SK-N-SH (cell line): ENCODE measurements around the gene SORBS1. TPM values are rescaled to one million over a fixed set of nuclear protein-coding genes. Genes with fewer than 3 reads are reported as not detected.

Experiments
- CTCF ChIA-PET: fragments of 300-600, 350-600 bp; formaldehyde crosslinking; extraction: SDS; loops from one replicate; lab custom pipeline; 2021; lab: Yijun Ruan, JAX
- POLR2A ChIA-PET: fragments of 350-600 bp; sonication (Branson Sonifier 250); formaldehyde crosslinking; extraction: SDS; loops from one replicate; lab custom pipeline; 2020; ENCODE audit warnings: antibody characterized with exemption, inconsistent platforms; lab: Yijun Ruan, JAX
- DNase-seq: peaks from one replicate; pipeline ENCODE4 v3.0.0; 2012
- H2AFZ ChIP-seq: fragments of 200-600 bp; sonication (generic); 2 replicates; pipeline ENCODE4 v1.8.1; 2016; ENCODE audit warnings: antibody characterized with exemption, mild to moderate bottlenecking, low read depth
- H3F3A ChIP-seq: fragments of 200-600 bp; sonication (generic); replicated peaks from 2 replicates; pipeline ENCODE3; 2016; ENCODE audit warnings: antibody characterized with exemption, mild to moderate bottlenecking; ENCODE audit not compliant: insufficient read depth
- H3K27ac ChIP-seq, 2 experiments: fragments of 200-500 bp in 1 of 2; fragments of 200-600 bp in 1 of 2; sonication (Bioruptor generic) in 1 of 2; sonication (generic), shearing (Covaris generic) in 1 of 2; 2 replicates each; pipeline versions ENCODE4 v1.5.1 to v1.6.1; 2014 to 2016; ENCODE audit warnings: low read depth in 2 of 2, inconsistent platforms in 1 of 2, low read length in 1 of 2, mild to moderate bottlenecking in 1 of 2, mixed read lengths in 1 of 2
- H3K27me3 ChIP-seq: fragments of 200-600 bp; sonication (generic), shearing (Covaris generic); 2 replicates; pipeline ENCODE4 v1.6.1; 2016; ENCODE audit warnings: mixed run types; ENCODE audit not compliant: insufficient read depth
- H3K36me3 ChIP-seq, 2 experiments: fragments of 200-500 bp in 1 of 2; fragments of 200-600 bp in 1 of 2; sonication (Bioruptor generic) in 1 of 2; sonication (generic) in 1 of 2; replicated peaks in 1 of 2; 2 replicates each; pipeline versions ENCODE3 to v1.5.1; 2014 to 2016; ENCODE audit warnings: low read length in 1 of 2, mild to moderate bottlenecking in 1 of 2; ENCODE audit not compliant: insufficient read depth in 2 of 2, control insufficient read depth in 1 of 2
- H3K4me1 ChIP-seq, 2 experiments: fragments of 200-500 bp in 1 of 2; fragments of 200-600 bp in 1 of 2; sonication (Bioruptor generic) in 1 of 2; sonication (generic), shearing (Covaris generic) in 1 of 2; 2 replicates each; pipeline versions ENCODE4 v1.5.1 to v1.6.1; 2014 to 2016; ENCODE audit warnings: low read depth in 1 of 2, low read length in 1 of 2, mixed run types in 1 of 2; ENCODE audit not compliant: insufficient read depth in 2 of 2, control insufficient read depth in 1 of 2
- H3K4me2 ChIP-seq: fragments of 200-600 bp; sonication (generic), shearing (Covaris generic); 2 replicates; pipeline ENCODE4 v1.6.1; 2017; ENCODE audit warnings: mixed run types
- H3K4me3 ChIP-seq, 2 experiments: fragments of 200-500 bp in 1 of 2; fragments of 200-600 bp in 1 of 2; sonication (Bioruptor generic) in 1 of 2; sonication (generic), shearing (Covaris generic) in 1 of 2; 2 replicates each; pipeline versions ENCODE4 v1.5.1 to v1.8.1; 2014 to 2016; ENCODE audit warnings: low read depth in 2 of 2, inconsistent platforms in 1 of 2, low read length in 1 of 2, mild to moderate bottlenecking in 1 of 2, mixed read lengths in 1 of 2, moderate library complexity in 1 of 2
- H3K79me2 ChIP-seq: fragments of 200-600 bp; sonication (generic); 2 replicates; pipeline ENCODE4 v1.8.1; 2017; ENCODE audit warnings: mild to moderate bottlenecking; ENCODE audit not compliant: insufficient read depth
- H3K9ac ChIP-seq: fragments of 200-600 bp; sonication (generic); 2 replicates; pipeline ENCODE4 v1.6.1; 2017; ENCODE audit warnings: mixed run types
- H3K9me2 ChIP-seq: fragments of 200-600 bp; sonication (generic); 2 replicates; pipeline ENCODE4 v1.6.1; 2017; ENCODE audit warnings: mixed run types
- H3K9me3 ChIP-seq: fragments of 200-600 bp; sonication (generic); 2 replicates; pipeline ENCODE4 v1.6.1; 2017; ENCODE audit warnings: mixed run types, mild to moderate bottlenecking, moderate library complexity
- H4K20me1 ChIP-seq: fragments of 200-600 bp; sonication (generic); 2 replicates; pipeline ENCODE4 v1.6.1; 2017; ENCODE audit warnings: mild to moderate bottlenecking, mixed run types; ENCODE audit not compliant: insufficient read depth
- ELF1 ChIP-seq: IDR thresholded peaks from 2 replicates; pipeline ENCODE4 v1.4.0; 2012
- FOSL2 ChIP-seq: IDR thresholded peaks from 2 replicates; pipeline ENCODE4 v1.4.0; 2012; ENCODE audit warnings: low read depth, mild to moderate bottlenecking, moderate library complexity, borderline replicate concordance
- FOXJ3 ChIP-seq: sonication (generic); formaldehyde crosslinking; IDR thresholded peaks from 2 replicates; pipeline ENCODE4 v1.5.1; 2020; ENCODE audit warnings: mild to moderate bottlenecking, missing genetic modification reagents
- FOXM1 ChIP-seq: IDR thresholded peaks from 2 replicates; pipeline ENCODE4 v1.4.0; 2012; ENCODE audit warnings: low read depth, mild to moderate bottlenecking
- JUND ChIP-seq: IDR thresholded peaks from 2 replicates; pipeline ENCODE4 v1.4.0; 2012
- NFIC ChIP-seq: IDR thresholded peaks from 2 replicates; pipeline ENCODE4 v1.4.0; 2012; ENCODE audit warnings: borderline replicate concordance
- NRF1 ChIP-seq: IDR thresholded peaks from 2 replicates; pipeline ENCODE4 v1.6.1; 2012; ENCODE audit warnings: low read depth, mild to moderate bottlenecking, low read length
- PBX3 ChIP-seq: IDR thresholded peaks from 2 replicates; pipeline ENCODE4; 2012
- POLR2AphosphoS5 ChIP-seq: IDR thresholded peaks from 2 replicates; pipeline ENCODE4 v1.6.1; 2012; ENCODE audit warnings: low read depth, low read length
- RAD21 ChIP-seq: IDR thresholded peaks from 2 replicates; pipeline ENCODE4 v1.6.1; 2012; ENCODE audit warnings: mild to moderate bottlenecking, low read length
- RCOR1 ChIP-seq: fragments of 150-350 bp; IDR thresholded peaks from 2 replicates; pipeline ENCODE4 v1.6.1; 2017; ENCODE audit warnings: antibody characterized with exemption, low read length
- REST ChIP-seq: IDR thresholded peaks from 2 replicates; pipeline ENCODE4 v1.6.1; 2012; ENCODE audit warnings: mild to moderate bottlenecking, low read depth, low read length, moderate library complexity
- SMC3 ChIP-seq: IDR thresholded peaks from 2 replicates; pipeline ENCODE4 v1.6.1; 2012; ENCODE audit warnings: low read depth, low read length, improper control_type of control experiment
- TCF12 ChIP-seq: IDR thresholded peaks from 2 replicates; pipeline ENCODE4 v1.4.0; 2012
- WGBS: methylation state at CpG from one replicate; pipeline ENCODE4 v1.1.6; 2017; ENCODE audit warnings: low lambda C conversion rate; 5-methylcytosine and 5-hydroxymethylcytosine counted together
- polyA plus RNA-seq, 3 experiments: library from polyadenylated mRNA; depleted of rRNA; stranded (reverse); fragments of >200 nt; gene quantifications; 2 replicates each; pipeline ENCODE4 v1.2.3, GENCODE V29; 2012
- TF ChIP-seq, protein P1 (sequence below): IDR thresholded peaks from 2 replicates; pipeline ENCODE4 v1.4.0; 2012; ENCODE audit warnings: low read depth, borderline replicate concordance
- TF ChIP-seq, protein P2 (sequence below): fragments of 150-350 bp; IDR thresholded peaks from 2 replicates; pipeline ENCODE4 v1.6.1; 2016; ENCODE audit warnings: mild to moderate bottlenecking, low read depth, low read length
- TF ChIP-seq, protein P3 (sequence below): IDR thresholded peaks from 2 replicates; pipeline ENCODE4 v1.4.0; 2012; ENCODE audit warnings: low read depth, borderline replicate concordance
- TF ChIP-seq, protein P4 (sequence below): fragments of 200-600 bp; sonication (generic); IDR thresholded peaks from 2 replicates; pipeline ENCODE4 v1.6.1; 2017; ENCODE audit warnings: antibody characterized with exemption, mild to moderate bottlenecking, moderate library complexity

Gene SORBS1
- polyA plus RNA-seq, 1 of the 3 experiments (the other 2 are of a cell fraction): 0.36 TPM

DNA sequence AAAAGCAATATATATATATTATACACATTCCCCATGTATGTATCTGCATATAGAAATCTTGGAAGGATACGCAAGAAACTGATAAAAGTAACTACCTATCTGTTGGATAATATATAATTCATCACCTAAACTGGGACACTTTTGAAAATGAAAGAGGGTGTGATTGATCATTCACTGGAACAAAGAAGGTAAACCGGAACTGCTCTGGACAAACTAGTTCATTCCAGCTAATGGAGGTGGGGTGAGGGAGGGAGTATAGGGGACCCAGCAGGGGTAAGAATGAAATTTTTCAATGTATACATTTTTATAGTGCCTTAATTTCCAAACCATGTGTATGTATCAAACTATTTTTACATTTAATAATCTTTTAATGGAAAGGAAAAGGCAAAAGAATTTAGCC lies 25.6 kb downstream of the SORBS1 start:
- POLR2A ChIA-PET: no interaction called here
- no peak overlapping the region for H2AFZ ChIP-seq

More for the DNA sequence above, 25.6 kb downstream of the SORBS1 start:
- Histone ChIP-seq H3K4me1 (peaks cover 0 to 21% of the 10 kb centered on the region in 2 experiments; a peak in 2 of 4 replicates), H3F3A (no peaks in the 10 kb centered on the region), H3K9me2 (no peaks in the 10 kb centered on the region), H3K36me3 (no peaks in the 10 kb centered on the region), H3K27ac (no peak overlapping the region), H3K4me2 (no peak overlapping the region), H3K4me3 (no peak overlapping the region), H3K9me3 (no peaks in the 10 kb centered on the region), H3K9ac (no peak overlapping the region), H4K20me1 (no peaks in the 10 kb centered on the region), H3K27me3 (no peaks in the 10 kb centered on the region), H3K79me2 (no peaks in the 10 kb centered on the region)
- no peak for DNase-seq
- 63% methylated on average over 2 of the region's 2 CpGs for WGBS
- no peak for TF ChIP-seq RAD21
- TF ChIP-seq TCF12: no peak
- TF ChIP-seq, protein P1, sequence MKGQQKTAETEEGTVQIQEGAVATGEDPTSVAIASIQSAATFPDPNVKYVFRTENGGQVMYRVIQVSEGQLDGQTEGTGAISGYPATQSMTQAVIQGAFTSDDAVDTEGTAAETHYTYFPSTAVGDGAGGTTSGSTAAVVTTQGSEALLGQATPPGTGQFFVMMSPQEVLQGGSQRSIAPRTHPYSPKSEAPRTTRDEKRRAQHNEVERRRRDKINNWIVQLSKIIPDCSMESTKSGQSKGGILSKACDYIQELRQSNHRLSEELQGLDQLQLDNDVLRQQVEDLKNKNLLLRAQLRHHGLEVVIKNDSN: no peak
- TF ChIP-seq ELF1: no peak
- TF ChIP-seq NRF1: no peak
- no peak for TF ChIP-seq SMC3
- no peak for TF ChIP-seq NFIC
- TF ChIP-seq JUND: no peak
- no peak for TF ChIP-seq FOXM1
- TF ChIP-seq, protein P2, sequence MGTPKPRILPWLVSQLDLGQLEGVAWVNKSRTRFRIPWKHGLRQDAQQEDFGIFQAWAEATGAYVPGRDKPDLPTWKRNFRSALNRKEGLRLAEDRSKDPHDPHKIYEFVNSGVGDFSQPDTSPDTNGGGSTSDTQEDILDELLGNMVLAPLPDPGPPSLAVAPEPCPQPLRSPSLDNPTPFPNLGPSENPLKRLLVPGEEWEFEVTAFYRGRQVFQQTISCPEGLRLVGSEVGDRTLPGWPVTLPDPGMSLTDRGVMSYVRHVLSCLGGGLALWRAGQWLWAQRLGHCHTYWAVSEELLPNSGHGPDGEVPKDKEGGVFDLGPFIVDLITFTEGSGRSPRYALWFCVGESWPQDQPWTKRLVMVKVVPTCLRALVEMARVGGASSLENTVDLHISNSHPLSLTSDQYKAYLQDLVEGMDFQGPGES: no peak
- TF ChIP-seq, protein P3, sequence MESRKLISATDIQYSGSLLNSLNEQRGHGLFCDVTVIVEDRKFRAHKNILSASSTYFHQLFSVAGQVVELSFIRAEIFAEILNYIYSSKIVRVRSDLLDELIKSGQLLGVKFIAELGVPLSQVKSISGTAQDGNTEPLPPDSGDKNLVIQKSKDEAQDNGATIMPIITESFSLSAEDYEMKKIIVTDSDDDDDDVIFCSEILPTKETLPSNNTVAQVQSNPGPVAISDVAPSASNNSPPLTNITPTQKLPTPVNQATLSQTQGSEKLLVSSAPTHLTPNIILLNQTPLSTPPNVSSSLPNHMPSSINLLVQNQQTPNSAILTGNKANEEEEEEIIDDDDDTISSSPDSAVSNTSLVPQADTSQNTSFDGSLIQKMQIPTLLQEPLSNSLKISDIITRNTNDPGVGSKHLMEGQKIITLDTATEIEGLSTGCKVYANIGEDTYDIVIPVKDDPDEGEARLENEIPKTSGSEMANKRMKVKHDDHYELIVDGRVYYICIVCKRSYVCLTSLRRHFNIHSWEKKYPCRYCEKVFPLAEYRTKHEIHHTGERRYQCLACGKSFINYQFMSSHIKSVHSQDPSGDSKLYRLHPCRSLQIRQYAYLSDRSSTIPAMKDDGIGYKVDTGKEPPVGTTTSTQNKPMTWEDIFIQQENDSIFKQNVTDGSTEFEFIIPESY: no peak
- TF ChIP-seq, protein P4, sequence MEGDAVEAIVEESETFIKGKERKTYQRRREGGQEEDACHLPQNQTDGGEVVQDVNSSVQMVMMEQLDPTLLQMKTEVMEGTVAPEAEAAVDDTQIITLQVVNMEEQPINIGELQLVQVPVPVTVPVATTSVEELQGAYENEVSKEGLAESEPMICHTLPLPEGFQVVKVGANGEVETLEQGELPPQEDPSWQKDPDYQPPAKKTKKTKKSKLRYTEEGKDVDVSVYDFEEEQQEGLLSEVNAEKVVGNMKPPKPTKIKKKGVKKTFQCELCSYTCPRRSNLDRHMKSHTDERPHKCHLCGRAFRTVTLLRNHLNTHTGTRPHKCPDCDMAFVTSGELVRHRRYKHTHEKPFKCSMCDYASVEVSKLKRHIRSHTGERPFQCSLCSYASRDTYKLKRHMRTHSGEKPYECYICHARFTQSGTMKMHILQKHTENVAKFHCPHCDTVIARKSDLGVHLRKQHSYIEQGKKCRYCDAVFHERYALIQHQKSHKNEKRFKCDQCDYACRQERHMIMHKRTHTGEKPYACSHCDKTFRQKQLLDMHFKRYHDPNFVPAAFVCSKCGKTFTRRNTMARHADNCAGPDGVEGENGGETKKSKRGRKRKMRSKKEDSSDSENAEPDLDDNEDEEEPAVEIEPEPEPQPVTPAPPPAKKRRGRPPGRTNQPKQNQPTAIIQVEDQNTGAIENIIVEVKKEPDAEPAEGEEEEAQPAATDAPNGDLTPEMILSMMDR: no peak
- no peak for TF ChIP-seq FOSL2
- TF ChIP-seq RCOR1: no peak
- no peak for TF ChIP-seq POLR2AphosphoS5
- TF ChIP-seq PBX3: no peak
- TF ChIP-seq FOXJ3 (CRISPR knock-in tag): no peak
- TF ChIP-seq REST: no peak
- CTCF ChIA-PET: interaction anchor here (1.0 kb wide), 1 partner anchor 90 kb away, joined by 3 read pairs; no protein-coding TSS in a partner anchor
